Stimulated activated CD8-positive, alpha-beta memory T cell treated with anti-CD3 and anti-CD28 coated beads, Interleukin-4, amount 100 ng/mL, for 4 hours (primary cell): ENCODE measurements around the gene ANKRD24.
"Not testable (repeated sequence)": the region's sequence is repeated elsewhere in the genome, so short reads cannot be mapped to it uniquely, and the experiment has no call there.

Experiments
- DNase-seq, 2 donors: peaks; one replicate each; pipeline ENCODE4 v3.0.0-alpha.2; 2020; ENCODE audit warnings: low read depth in 2 of 2, low spot score in 1 of 2

The ANKRD24 gene

GRCh38 chr19:4267901-4268815 lies 85.7 kb downstream of the ANKRD24 start:
- no peak for DNase-seq

- DNase-seq = no peak
These were observed 86.4 kb downstream of the ANKRD24 start for GRCh38 chr19:4268816-4269430.

- no peak for DNase-seq
These were observed 90.4 kb downstream of the ANKRD24 start for GRCh38 chr19:4272894-4273293.

- not testable (repeated sequence) for DNase-seq
These were observed 91.8 kb downstream of the ANKRD24 start for GRCh38 chr19:4274321-4274686.
